ENCODE results near the gene ST7.

Gene ST7

GRCh38 chr7:117164620-117165019 lies 211.3 kb downstream of the ST7 start:
- DNase-seq = no peak

DNA sequence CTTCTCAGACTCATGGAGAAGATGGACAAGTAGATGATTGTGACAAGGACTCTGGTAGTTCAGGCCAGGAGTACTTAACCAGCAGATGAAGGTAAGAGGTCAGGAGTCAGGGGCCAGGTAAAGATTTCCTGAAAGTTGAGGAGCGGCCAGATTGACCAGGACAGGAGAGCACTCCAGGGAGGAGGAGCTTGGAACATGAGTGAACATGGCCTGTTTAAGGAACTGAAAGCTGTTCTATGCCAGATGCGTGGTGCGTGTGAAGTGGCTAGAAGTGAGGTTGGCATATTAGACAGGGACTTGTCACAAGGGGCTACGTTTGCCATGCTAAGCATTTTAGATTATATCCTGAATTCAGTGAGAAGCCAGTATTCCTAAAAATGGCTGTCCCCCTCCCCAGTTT lies 212.4 kb downstream of the ST7 start:
- no peak for DNase-seq

- DNase-seq = no peak
Measured at GRCh38 chr7:117169907-117170306, 216.6 kb downstream of the ST7 start.

DNA sequence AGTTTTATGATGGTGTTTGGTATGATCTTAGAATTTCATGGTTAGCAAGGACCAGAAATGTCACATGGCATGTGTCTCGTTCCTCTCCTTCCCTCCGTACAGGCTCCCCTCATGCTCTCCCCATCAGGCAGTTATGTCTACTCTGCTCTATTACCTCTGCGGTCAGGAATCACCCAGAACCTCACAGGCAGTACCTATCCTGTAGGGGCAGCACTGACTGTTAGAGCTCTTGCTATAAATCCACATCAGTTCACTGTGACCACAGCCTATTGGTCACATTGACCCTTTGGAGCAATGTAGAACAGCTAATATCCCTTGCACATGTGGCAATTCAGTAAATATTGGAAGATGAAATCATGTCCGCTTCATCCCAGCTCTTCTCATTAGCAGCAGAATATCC lies 217.8 kb downstream of the ST7 start:
- no peak for DNase-seq

DNA sequence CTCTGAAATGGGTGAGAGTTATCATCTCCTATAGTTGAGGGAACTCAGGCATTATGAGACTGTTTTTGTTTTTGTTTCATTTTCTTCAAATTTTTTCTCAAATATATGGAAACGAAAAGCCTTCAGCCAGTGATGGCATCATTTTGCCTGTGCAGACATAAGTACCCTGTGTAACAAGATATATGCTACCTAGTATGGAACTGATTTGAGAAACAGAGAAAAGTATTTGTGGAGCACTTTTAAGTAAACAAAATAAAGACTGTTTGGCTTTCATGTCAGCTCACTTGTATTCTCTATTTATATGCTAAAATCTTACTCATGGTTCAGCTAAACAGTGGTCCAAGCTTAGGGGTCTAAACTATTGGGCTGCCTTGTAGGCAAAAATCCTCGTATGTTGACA lies 219.0 kb downstream of the ST7 start:
- DNase-seq = no peak

DNA sequence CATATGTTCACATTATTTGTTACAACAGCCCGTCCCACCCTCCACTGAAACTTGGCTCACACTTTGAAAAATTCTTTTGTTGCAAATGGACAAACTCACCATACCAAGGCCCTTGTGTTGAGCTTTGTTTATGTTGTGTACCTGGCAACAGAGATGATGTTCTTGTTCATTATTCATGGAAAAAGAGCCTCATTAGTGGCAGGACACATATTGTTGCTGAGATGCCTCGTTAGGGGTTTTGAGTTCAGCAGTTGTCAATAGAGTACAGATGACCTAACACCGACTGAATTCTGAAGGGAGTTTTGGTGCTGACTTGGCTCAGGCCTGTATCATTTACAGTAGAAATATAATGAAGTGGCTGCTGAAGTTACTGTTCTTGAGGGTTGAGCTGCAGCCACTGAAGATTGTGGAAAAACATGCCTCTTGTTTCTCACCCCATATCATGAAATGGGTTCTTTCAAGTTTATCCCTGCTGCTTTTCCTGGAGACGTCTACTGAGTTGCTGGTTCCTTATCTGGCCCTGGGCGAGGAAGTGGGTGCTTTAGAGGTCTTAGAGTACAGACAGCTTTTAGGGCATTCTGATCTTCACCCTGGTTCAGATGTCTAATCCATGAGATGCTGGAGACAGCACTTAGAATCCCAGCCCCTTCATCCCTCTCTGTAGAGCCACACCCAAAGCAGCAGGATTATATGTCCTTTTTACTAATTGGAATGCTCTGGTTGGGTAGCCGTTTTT lies 219.9 kb downstream of the ST7 start:
- no peak for DNase-seq

DNA sequence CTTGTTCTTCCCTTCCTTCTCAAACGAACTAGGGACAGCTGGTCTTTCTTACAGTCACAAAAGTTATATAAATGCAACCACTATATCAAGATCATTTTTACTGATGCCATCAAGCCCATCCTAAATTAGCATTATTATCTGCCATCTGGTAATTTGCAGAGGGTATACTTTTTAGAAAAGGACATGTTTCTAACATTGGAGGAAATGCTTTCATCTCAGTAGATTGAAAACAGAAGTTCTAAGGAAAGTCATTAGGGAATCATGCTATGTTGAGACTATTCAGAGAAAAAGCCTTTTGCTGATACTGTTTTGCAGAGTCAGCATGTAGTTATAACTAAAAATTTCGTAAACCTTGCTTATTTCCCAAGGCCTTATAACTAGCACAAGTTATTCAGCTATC lies 222.9 kb downstream of the ST7 start:
- no peak for DNase-seq

DNA sequence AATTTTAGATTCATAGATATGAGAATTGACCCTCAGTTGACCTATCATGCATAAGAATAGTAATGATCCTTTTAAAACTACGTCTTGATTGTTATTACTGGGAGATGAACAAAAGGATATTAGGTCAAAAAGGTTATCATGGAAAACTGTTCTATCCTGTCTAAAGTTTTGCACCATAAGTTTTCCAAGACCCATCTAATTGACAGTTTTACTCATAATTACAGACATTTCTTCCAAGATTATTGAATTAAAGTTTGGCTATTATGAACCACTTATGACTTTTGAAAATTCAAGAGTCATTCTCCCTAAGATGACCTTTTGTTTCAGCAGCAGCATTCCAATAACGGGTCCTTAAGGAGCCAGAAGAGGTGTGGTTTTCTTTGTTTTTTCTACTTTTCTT lies 225.3 kb downstream of the ST7 start:
- no peak for DNase-seq

- no peak for DNase-seq
Measured at GRCh38 chr7:117179701-117180100, 226.4 kb downstream of the ST7 start.

DNA sequence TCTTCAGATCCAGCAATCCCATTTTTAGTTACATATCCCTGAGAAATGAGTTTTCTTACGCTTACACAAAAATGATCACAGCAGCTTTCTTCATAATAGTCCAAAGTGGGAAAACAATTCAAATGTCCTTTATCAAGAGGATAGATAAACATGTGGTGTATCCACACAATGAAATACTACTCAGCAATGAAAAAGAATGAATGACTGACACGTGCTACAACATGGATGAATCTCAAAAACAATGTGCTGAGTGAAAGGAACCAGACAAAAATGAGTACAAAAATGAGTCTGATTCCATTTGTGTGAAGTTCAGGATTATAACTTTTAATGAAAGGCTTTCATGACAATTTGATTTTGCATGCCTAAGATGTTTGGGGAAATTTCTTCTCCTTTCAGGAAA lies 230.4 kb downstream of the ST7 start:
- no peak for DNase-seq

- DNase-seq = no peak
Measured at GRCh38 chr7:117184367-117184766, 231.1 kb downstream of the ST7 start.

- DNase-seq = no peak
Measured at GRCh38 chr7:117185124-117185523, 231.8 kb downstream of the ST7 start.

DNA sequence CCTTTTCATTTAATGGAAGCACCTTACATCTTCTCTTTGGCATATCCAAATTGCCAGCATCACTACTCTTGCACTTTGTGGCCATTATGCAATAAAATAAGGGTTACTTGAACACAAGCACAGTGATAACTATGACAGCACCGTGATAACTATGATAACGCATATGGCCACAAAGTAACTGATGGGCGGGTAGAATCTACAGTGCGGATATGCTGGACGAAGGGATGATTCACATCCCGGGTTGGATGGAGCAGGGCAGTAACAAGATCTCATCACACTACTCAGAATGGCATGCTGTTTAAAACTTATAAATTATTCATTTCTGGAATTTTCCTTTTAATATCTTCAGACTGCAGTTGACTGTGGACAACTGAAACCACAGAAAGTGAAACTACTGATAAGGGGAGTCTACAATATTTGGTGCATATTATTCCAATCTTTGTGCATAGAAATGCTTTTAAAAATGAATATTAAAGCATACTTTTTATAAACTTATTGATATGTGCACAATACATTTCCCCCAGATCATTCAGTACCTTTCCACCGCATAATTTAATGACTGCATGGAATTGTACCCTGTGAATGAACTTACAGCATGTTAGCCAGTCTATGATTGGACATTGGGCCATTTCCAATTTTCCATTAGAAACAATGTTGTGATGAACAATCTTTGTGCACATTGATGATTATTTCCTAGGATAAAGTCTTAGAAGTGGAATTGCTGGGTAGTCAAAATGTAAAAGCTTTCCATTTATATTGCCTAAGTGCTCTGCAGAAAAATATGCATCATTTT lies 233.1 kb downstream of the ST7 start:
- DNase-seq = no peak

GRCh38 chr7:117188376-117188775 lies 235.1 kb downstream of the ST7 start:
- no peak for DNase-seq

DNA sequence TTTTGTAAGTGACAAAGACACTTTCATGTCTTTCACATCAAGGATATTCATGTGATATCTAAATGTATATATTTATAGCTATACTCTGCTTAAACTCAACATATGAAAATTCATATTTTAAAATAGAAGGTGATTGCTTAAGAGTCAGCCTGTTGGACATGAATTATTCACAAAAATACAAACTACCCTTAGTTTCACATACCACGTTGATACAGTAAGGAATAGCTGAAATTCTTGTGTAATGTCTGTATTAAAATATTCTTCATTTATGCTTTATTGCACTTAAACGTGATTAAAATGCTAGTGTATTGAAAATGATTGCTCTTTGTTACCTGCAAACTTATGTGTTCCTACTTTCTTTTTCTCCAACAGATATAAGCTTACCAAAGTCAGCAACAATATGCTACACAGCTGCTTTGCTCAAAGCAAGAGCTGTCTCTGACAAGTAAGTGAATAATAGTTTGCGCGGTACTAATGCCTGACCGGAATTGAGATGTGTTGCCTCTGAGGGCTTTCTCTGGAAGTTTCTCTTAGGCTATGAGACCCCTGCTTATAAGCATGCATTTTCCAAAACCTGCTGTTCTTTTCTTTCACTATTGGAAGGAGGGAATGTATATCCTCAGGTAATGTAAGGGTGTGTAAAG lies 235.8 kb downstream of the ST7 start:
- DNase-seq = no peak

GRCh38 chr7:117190104-117190503 lies 236.8 kb downstream of the ST7 start:
- no peak for DNase-seq

GRCh38 chr7:117190746-117191435 lies 237.6 kb downstream of the ST7 start:
- DNase-seq = no peak

DNA sequence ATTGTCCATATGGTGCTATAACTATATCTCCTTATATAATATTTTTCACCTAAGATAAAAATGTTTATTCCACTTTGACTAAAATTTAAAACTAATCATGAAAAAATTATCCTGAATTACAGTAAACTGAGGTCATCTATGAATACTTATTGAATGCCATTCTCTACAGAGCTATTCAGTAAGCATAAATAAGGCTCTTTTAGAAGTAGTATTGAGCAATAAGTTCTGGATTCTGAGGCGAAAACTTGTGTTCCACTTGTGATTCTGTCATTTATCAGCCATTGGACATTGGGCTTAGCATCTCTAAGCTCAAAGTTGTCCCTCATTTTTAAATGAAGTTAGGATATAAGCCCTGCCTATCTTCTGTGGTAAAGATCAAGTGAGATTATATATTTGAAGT lies 238.8 kb downstream of the ST7 start:
- no peak for DNase-seq

- no peak for DNase-seq
Measured at GRCh38 chr7:117193564-117193963, 240.3 kb downstream of the ST7 start.

DNA sequence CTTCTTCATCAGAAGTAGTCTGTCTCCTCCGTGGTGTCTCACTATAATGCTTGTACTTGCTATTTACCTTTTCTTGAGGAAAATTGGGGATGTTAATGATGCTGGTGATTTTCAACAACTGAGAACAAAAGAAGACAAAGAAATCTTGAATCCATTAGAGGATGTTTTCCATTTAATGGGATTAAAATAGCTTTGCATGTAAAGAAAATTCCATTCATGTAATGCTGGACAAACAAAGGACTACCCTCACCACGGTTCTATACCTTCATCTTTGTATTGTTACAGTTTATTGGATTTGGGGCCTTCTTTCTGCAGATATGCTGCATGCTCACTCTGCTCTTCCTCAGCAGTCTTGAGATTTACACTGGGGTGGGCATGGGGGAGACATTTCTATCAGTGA lies 241.1 kb downstream of the ST7 start:
- no peak for DNase-seq

DNA sequence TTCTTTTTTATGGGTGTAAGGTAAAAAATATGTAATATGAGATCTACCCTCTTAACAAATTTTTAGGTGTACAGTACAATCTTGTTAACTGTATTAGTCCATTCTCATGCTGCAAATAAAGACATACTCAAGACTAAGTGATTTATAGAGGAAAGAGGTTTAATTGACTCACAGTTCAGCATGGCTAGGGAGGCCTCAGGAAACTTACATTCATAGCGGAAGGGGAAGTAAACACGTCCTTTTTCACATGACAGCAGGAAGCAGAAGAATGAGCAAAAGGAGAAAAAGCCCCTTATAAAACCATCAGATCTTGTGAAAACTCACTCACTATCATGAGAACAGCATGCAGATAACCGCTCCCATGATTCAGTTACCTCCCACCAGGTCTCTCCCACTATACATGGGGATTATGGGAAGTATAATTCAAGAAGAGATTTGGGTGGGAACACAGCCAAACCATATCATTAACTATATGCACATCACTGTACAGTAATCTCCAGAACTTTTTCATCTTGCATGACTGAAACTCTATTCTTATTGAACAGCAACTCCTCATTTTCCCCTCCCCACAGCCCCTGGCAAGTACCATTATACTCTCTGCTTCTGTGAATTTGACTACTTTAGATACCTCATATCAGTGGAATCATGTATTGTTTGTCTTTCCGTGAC lies 242.2 kb downstream of the ST7 start:
- no peak for DNase-seq

DNA sequence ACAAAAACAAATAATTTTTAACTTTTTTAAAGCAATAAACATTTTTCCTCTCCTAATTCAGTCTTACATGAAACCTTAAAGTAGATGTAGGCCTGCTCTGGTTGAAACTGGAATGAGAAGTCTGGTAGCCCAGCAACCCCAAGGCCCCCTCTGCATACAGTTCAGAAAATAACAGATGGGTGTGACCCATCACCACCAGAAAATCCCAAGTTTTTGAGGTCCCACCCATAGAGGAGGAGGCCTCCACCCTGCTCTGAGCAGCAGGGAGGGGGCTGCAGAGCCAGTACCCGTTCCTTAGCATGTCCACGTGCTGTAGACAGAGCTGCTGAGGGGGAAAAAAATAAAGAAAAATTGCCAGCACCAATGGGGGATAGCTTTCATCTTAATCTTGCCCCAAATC lies 246.8 kb downstream of the ST7 start:
- no peak for DNase-seq

All from NCI-H526 (cell line).